Stimulated activated naive CD8-positive, alpha-beta T cell treated with anti-CD3 and anti-CD28 coated beads, Interleukin-15, amount 100 ng/mL, for 72 hours (primary cell): ENCODE results near the gene AKAP6.
A peak's percentile ranks its signal among the peaks of the same experiment; 100 is the strongest.

Experiments used
- ATAC-seq: fragments of 150-1000 bp; cut with Tn5 transposase; 2 replicates; pipeline ENCODE4 v1.10.0; 2021; ENCODE audit warnings: mild to moderate bottlenecking, moderate library complexity
- DNase-seq, 2 donors: peaks; one replicate each; pipeline ENCODE4 v3.0.0; 2021 to 2022
- H3K27ac Mint-ChIP-seq, 2 donors: one replicate each; pipeline ENCODE4 v1.8.0; 2022; ENCODE audit warnings: mild to moderate bottlenecking in 2 of 2, mixed read lengths in 2 of 2, moderate library complexity in 2 of 2
- H3K27me3 Mint-ChIP-seq: one replicate; pipeline ENCODE4 v1.8.0; 2022; ENCODE audit warnings: mixed read lengths
- H3K4me1 Mint-ChIP-seq: one replicate; pipeline ENCODE4 v1.8.0; 2022; ENCODE audit warnings: mild to moderate bottlenecking, mixed read lengths
- H3K4me3 Mint-ChIP-seq, 2 donors: one replicate each; pipeline ENCODE4 v1.8.0; 2022; ENCODE audit warnings: mild to moderate bottlenecking in 2 of 2, mixed read lengths in 2 of 2, moderate library complexity in 1 of 2
- H3K9me3 Mint-ChIP-seq, 2 donors: one replicate each; pipeline ENCODE4 v1.8.0; 2022; ENCODE audit warnings: mixed read lengths in 2 of 2

The AKAP6 gene

DNA sequence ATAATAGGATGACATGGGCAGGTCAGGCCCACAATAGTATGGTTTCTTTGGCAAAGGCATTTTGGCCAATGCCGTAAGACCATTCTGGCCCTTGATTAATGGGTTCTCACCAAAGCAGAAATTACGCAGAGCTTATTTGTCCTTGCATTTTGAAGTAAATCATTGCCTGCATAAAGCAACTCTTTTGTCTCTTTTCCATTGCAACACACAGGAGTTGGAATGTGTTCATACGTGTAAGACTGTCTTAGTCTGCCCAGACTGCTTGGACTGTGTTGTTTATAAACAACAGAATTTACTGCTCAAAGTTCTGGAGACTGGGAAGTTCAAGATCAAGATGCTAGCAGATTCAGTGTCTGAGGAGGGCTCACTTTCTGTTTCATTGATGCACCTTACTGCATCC is 506.8 kb downstream of the AKAP6 start:
- Mint-ChIP-seq H3K4me1 (no peaks in the 10 kb centered on the region), H3K4me3 (no peak overlapping the region), H3K27me3 (no peaks in the 10 kb centered on the region), H3K9me3 (peaks cover 6 to 7% of the 10 kb centered on the region in 2 donors), H3K27ac (no peak overlapping the region)
- DNase-seq (no peak), ATAC-seq (no peak)

GRCh38 chr14:32841698-32842097 is 512.6 kb downstream of the AKAP6 start:
- H3K9me3 Mint-ChIP-seq, result peaks cover 0 to 10% of the 10 kb centered on the region in 2 donors
- H3K27me3 Mint-ChIP-seq, result no peaks in the 10 kb centered on the region
- H3K4me3 Mint-ChIP-seq, result no peak overlapping the region
- no peaks in the 10 kb centered on the region for H3K4me1 Mint-ChIP-seq
- DNase-seq (no peak), ATAC-seq (no peak)
- H3K27ac Mint-ChIP-seq, result peak overlapping the region in 1 of 2 donors; percentile 28

- H3K9me3 Mint-ChIP-seq, result peaks cover 0 to 6% of the 10 kb centered on the region in 2 donors
- no peak for DNase-seq
- no peak for ATAC-seq
- H3K4me3 Mint-ChIP-seq, result no peak overlapping the region
- H3K4me1 Mint-ChIP-seq, result no peaks in the 10 kb centered on the region
- no peak overlapping the region for H3K27ac Mint-ChIP-seq
- no peaks in the 10 kb centered on the region for H3K27me3 Mint-ChIP-seq
Measured at GRCh38 chr14:32846821-32847365, 517.8 kb downstream of the AKAP6 start.

GRCh38 chr14:32847867-32848266 is 518.8 kb downstream of the AKAP6 start:
- no peak overlapping the region for H3K27ac Mint-ChIP-seq
- H3K4me3 Mint-ChIP-seq, result no peak overlapping the region
- no peaks in the 10 kb centered on the region for H3K4me1 Mint-ChIP-seq
- ATAC-seq (no peak), DNase-seq (no peak)
- H3K9me3 Mint-ChIP-seq, result peaks cover 0 to 6% of the 10 kb centered on the region in 2 donors
- no peaks in the 10 kb centered on the region for H3K27me3 Mint-ChIP-seq

DNA sequence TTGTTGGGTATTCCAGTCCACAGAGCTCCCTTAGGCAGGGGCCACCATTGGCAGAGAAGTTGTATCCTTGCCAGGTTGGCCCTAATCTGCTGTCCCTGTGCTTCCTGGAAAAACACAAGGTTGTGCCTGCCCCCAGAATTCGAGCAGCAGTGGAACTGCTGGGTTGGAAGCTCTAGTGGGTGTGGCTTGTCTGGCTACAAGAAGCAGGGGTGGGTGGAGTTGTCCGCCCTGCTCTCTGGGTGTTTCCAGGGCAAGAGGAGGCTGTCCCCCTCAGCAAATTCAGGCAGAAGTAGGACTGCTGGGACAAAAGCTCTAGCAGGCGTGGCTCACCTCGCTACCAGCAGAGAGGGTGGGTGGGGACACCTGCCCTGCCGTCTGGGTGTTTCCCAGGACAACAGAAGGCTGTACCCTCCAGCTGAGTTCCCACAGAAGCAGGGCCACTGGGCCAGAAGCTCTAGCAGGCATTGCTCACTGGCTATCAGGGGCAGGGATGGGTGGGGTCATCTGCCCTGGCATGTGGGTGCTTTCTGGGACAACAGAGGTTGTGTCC is 536.8 kb downstream of the AKAP6 start:
- no peak overlapping the region for H3K4me3 Mint-ChIP-seq
- no peaks in the 10 kb centered on the region for H3K4me1 Mint-ChIP-seq
- H3K27me3 Mint-ChIP-seq, result no peaks in the 10 kb centered on the region
- H3K9me3 Mint-ChIP-seq, result peaks cover 10 to 28% of the 10 kb centered on the region in 2 donors
- DNase-seq (no peak), ATAC-seq (no peak)
- H3K27ac Mint-ChIP-seq, result no peak overlapping the region

DNA sequence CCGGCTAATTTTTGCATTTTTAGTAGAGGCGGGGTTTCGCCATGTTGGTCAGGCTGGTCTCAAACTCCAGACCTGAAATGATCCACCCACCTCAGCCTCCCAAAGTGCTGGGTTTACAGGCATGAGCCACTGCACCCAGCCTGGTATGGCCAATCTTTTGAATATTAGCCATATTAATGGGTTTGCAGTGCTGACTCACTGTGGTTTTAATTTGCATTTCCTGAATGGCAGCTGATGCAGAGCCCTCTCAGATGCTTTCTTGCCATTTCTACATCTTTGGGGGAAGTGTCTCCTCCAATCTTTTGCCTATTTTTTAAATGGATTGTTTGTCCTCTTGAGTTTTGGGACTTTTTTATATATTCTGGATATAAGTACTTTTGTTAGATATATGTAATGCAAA is 554.1 kb downstream of the AKAP6 start:
- ATAC-seq, result no peak

More for the DNA sequence above, 554.1 kb downstream of the AKAP6 start:
- Mint-ChIP-seq H3K4me1 (no peaks in the 10 kb centered on the region), H3K9me3 (peaks cover 6 to 10% of the 10 kb centered on the region in 2 donors), H3K4me3 (no peak overlapping the region), H3K27me3 (no peaks in the 10 kb centered on the region), H3K27ac (no peak overlapping the region)
- no peak for DNase-seq
